CD14-positive monocyte (primary cell): Measurements from ENCODE around the gene CNTN4. TPM values are rescaled to one million over a fixed set of nuclear protein-coding genes. Genes with fewer than 3 reads are reported as not detected.

ENCODE experiments used
- DNase-seq, 3 donors: peaks; one replicate each; pipeline ENCODE4 v3.0.0-alpha.2; 2011 to 2022
- H2AFZ ChIP-seq: 2 replicates; pipeline ENCODE4 v1.6.0; 2012; ENCODE audit warnings: mild to moderate bottlenecking, low read depth, low read length, inconsistent platforms; ENCODE audit not compliant: insufficient read depth, poor library complexity, severe bottlenecking
- H3K27ac ChIP-seq, 2 donors: 1 replicate in 1 of 2; 2 replicates in 1 of 2; pipeline ENCODE4 v1.5.1; 2012 to 2013; ENCODE audit warnings: low read length in 2 of 2, control low read depth in 1 of 2, inconsistent platforms in 1 of 2, low read depth in 1 of 2, mild to moderate bottlenecking in 1 of 2
- H3K27me3 ChIP-seq, 2 donors: one replicate each; pipeline versions ENCODE4 v1.6.0 to v1.6.1; 2011 to 2013; ENCODE audit warnings: low read length in 2 of 2; ENCODE audit not compliant: control insufficient read depth in 2 of 2, insufficient read depth in 2 of 2
- H3K36me3 ChIP-seq, 2 donors: replicated peaks in 1 of 2; 1 replicate in 1 of 2; 2 replicates in 1 of 2; pipeline versions ENCODE4 v1.5.1 to v1.6.1; 2012 to 2013; ENCODE audit warnings: low read length in 2 of 2, control low read depth in 1 of 2, inconsistent platforms in 1 of 2, mild to moderate bottlenecking in 1 of 2; ENCODE audit not compliant: insufficient read depth in 2 of 2, control insufficient read depth in 1 of 2
- H3K4me1 ChIP-seq, 2 donors: 1 replicate in 1 of 2; 2 replicates in 1 of 2; pipeline versions ENCODE4 v1.5.1 to v1.6.1; 2012 to 2013; ENCODE audit warnings: low read length in 2 of 2, control low read depth in 1 of 2, inconsistent platforms in 1 of 2, mild to moderate bottlenecking in 1 of 2, moderate library complexity in 1 of 2; ENCODE audit not compliant: insufficient read depth in 2 of 2, control insufficient read depth in 1 of 2
- H3K4me2 ChIP-seq: replicated peaks from 2 replicates; pipeline ENCODE3; 2012; ENCODE audit warnings: low read length, moderate library complexity, mild to moderate bottlenecking; ENCODE audit not compliant: poor library complexity, severe bottlenecking; ENCODE audit errors: extremely low read depth
- H3K4me3 ChIP-seq, 3 experiments: fragments of 200-600 bp in 1 of 3; sonication (generic) in 1 of 3; replicated peaks in 1 of 3; 1 replicate in 2 of 3; 2 replicates in 1 of 3; pipeline ENCODE4 v1.5.1; 2011 to 2013; ENCODE audit warnings: low read length in 3 of 3, mild to moderate bottlenecking in 3 of 3, control low read depth in 2 of 3, low read depth in 2 of 3, inconsistent platforms in 1 of 3, moderate library complexity in 1 of 3
- H3K79me2 ChIP-seq: 2 replicates; pipeline ENCODE4 v1.6.0; 2012; ENCODE audit warnings: mild to moderate bottlenecking, control low read depth, inconsistent platforms, low read length, moderate library complexity; ENCODE audit not compliant: insufficient read depth
- H3K9ac ChIP-seq: 2 replicates; pipeline ENCODE4 v1.6.0; 2017; ENCODE audit warnings: low read length, mild to moderate bottlenecking; ENCODE audit not compliant: insufficient read depth, poor library complexity, severe bottlenecking
- H3K9me3 ChIP-seq, 2 donors: replicated peaks in 1 of 2; 1 replicate in 1 of 2; 2 replicates in 1 of 2; pipeline versions ENCODE4 v1.5.1 to v1.6.1; 2012 to 2013; ENCODE audit warnings: low read length in 2 of 2, control low read depth in 1 of 2; ENCODE audit not compliant: control insufficient read depth in 1 of 2, insufficient read depth in 1 of 2
- H4K20me1 ChIP-seq: 2 replicates; pipeline ENCODE4 v1.6.0; 2012; ENCODE audit warnings: mild to moderate bottlenecking, low read length, control low read depth, moderate library complexity; ENCODE audit not compliant: insufficient read depth
- H3K27ac Mint-ChIP-seq, 7 donors: one replicate each; pipeline ENCODE4 v1.8.0; 2020; ENCODE audit warnings: mild to moderate bottlenecking in 7 of 7, mixed read lengths in 7 of 7, moderate library complexity in 6 of 7, inconsistent platforms in 2 of 7
- H3K27me3 Mint-ChIP-seq, 3 donors: one replicate each; pipeline ENCODE4 v1.8.0; 2021 to 2022; ENCODE audit warnings: low read depth in 3 of 3, mild to moderate bottlenecking in 3 of 3, mixed read lengths in 3 of 3, moderate library complexity in 3 of 3, inconsistent platforms in 1 of 3
- H3K36me3 Mint-ChIP-seq, 2 donors: one replicate each; pipeline ENCODE4 v1.8.0; 2020; ENCODE audit warnings: mixed read lengths in 2 of 2, inconsistent platforms in 1 of 2, mild to moderate bottlenecking in 1 of 2
- H3K4me1 Mint-ChIP-seq: one replicate; pipeline ENCODE4 v1.8.0; 2020; ENCODE audit warnings: mild to moderate bottlenecking, mixed read lengths
- H3K4me3 Mint-ChIP-seq, 2 donors: one replicate each; pipeline ENCODE4 v1.8.0; 2020; ENCODE audit warnings: mild to moderate bottlenecking in 2 of 2, mixed read lengths in 2 of 2, moderate library complexity in 1 of 2
- H3K9me3 Mint-ChIP-seq, 7 donors: one replicate each; pipeline ENCODE4 v1.8.0; 2020 to 2022; ENCODE audit warnings: mixed read lengths in 7 of 7, mild to moderate bottlenecking in 6 of 7, moderate library complexity in 6 of 7, inconsistent platforms in 2 of 7
- CTCF ChIP-seq: fragments of 200-600 bp; IDR thresholded peaks from one replicate; pipeline ENCODE4 v1.8.0; 2022; ENCODE audit warnings: antibody characterized with exemption, mild to moderate bottlenecking
- WGBS: methylation state at CpG from one replicate; pipeline ENCODE4 v1.1.5; 2013; ENCODE audit warnings: missing lambda C conversion rate; ENCODE audit not compliant: insufficient coverage; 5-methylcytosine and 5-hydroxymethylcytosine counted together
- intact Hi-C, 2 donors: fragments of 100-400 bp; cut with micrococcal nuclease; formaldehyde crosslinking; loops; one replicate each; pipeline versions ENCODE4 v1.15.0 to v1.15.1; 2023
- polyA plus RNA-seq, 3 donors: library from polyadenylated mRNA; depleted of rRNA in 1 of 3; unstranded in 2 of 3; stranded (reverse) in 1 of 3; fragments of 300-500 nt in 2 of 3; fragments of >200 nt in 1 of 3; fragmentation: Illumina TruSeq in 2 of 3; gene quantifications; 1 replicate in 2 of 3; 2 replicates in 1 of 3; pipeline ENCODE4 v1.2.3, GENCODE V29; 2012 to 2021

Gene CNTN4
- polyA plus RNA-seq, 3 donors = not detected

GRCh38 chr3:2944628-2945027 lies 846.0 kb downstream of the CNTN4 start:
- Mint-ChIP-seq H3K36me3 (no peaks in the 10 kb centered on the region), H3K4me3 (no peak overlapping the region), H3K27me3 (peaks cover 0 to 1% (median 0%) of the 10 kb centered on the region in 3 donors), H3K27ac (no peak overlapping the region), H3K9me3 (peaks cover 0 to 4% (median 2%) of the 10 kb centered on the region in 7 donors), H3K4me1 (no peaks in the 10 kb centered on the region)
- H3K9ac ChIP-seq = no peak overlapping the region
- no peaks in the 10 kb centered on the region for H3K4me1 ChIP-seq
- no peaks in the 10 kb centered on the region for H3K36me3 ChIP-seq
- no peaks in the 10 kb centered on the region for H3K79me2 ChIP-seq
- H2AFZ ChIP-seq = no peak overlapping the region
- H3K27ac ChIP-seq = no peak overlapping the region
- no peak overlapping the region for H3K4me3 ChIP-seq
- no peaks in the 10 kb centered on the region for H4K20me1 ChIP-seq
- H3K4me2 ChIP-seq = no peak overlapping the region
- no peaks in the 10 kb centered on the region for H3K27me3 ChIP-seq
- no peak for DNase-seq
- WGBS = no CpG with 5 or more reads among the region's 1 CpG
- no peaks in the 10 kb centered on the region for H3K9me3 ChIP-seq
- intact Hi-C loops = no loop called here
- no peak for TF ChIP-seq CTCF

- Histone ChIP-seq H3K27me3 (no peaks in the 10 kb centered on the region), H4K20me1 (no peaks in the 10 kb centered on the region), H3K4me1 (no peaks in the 10 kb centered on the region), H3K36me3 (no peaks in the 10 kb centered on the region), H2AFZ (no peak overlapping the region), H3K4me2 (no peak overlapping the region), H3K9me3 (no peaks in the 10 kb centered on the region), H3K9ac (no peak overlapping the region), H3K27ac (no peak overlapping the region), H3K4me3 (no peak overlapping the region), H3K79me2 (no peaks in the 10 kb centered on the region)
- Mint-ChIP-seq H3K36me3 (no peaks in the 10 kb centered on the region), H3K27me3 (no peaks in the 10 kb centered on the region), H3K27ac (no peak overlapping the region), H3K9me3 (peaks cover 0 to 4% (median 2%) of the 10 kb centered on the region in 7 donors), H3K4me3 (no peak overlapping the region), H3K4me1 (no peaks in the 10 kb centered on the region)
- intact Hi-C loops = no loop called here
- 100% methylated on average over 2 of the region's 3 CpGs for WGBS
- TF ChIP-seq CTCF = no peak
- no peak for DNase-seq
These were observed 846.5 kb downstream of the CNTN4 start for GRCh38 chr3:2945121-2945520.
